Brain pericyte (primary cell): ENCODE measurements around the gene FUBP3.

ENCODE experiments used
- DNase-seq: peaks from one replicate; pipeline ENCODE4 v3.0.0-alpha.2; 2012; ENCODE audit warnings: low read depth, low spot score

Gene FUBP3

GRCh38 chr9:130662099-130662969 lies 83.0 kb downstream of the FUBP3 start:
- DNase-seq = no peak

- no peak for DNase-seq
Observed at GRCh38 chr9:130662970-130663257, 83.5 kb downstream of the FUBP3 start.

GRCh38 chr9:130663258-130663976 lies 84.0 kb downstream of the FUBP3 start:
- no peak for DNase-seq

GRCh38 chr9:130663977-130664250 lies 84.5 kb downstream of the FUBP3 start:
- no peak for DNase-seq

- DNase-seq = no peak
Observed at GRCh38 chr9:130664251-130665028, 85.1 kb downstream of the FUBP3 start, which contains the start of gene PRDM12. Gene PRDM12 (plus strand): TSS chr9:130664594. CDS start chr9:130664654, 60 bp downstream.

GRCh38 chr9:130665029-130665430 lies 85.7 kb downstream of the FUBP3 start:
- DNase-seq = no peak

- DNase-seq = no peak
Observed at GRCh38 chr9:130665431-130666392, 86.3 kb downstream of the FUBP3 start.

- no peak for DNase-seq
Observed at GRCh38 chr9:130666393-130667119, 87.2 kb downstream of the FUBP3 start.

GRCh38 chr9:130667120-130667435 lies 87.7 kb downstream of the FUBP3 start:
- DNase-seq = no peak

GRCh38 chr9:130668196-130668595 lies 88.8 kb downstream of the FUBP3 start:
- no peak for DNase-seq

GRCh38 chr9:130668659-130669058 lies 89.3 kb downstream of the FUBP3 start:
- DNase-seq = no peak

GRCh38 chr9:130669965-130670364 lies 90.6 kb downstream of the FUBP3 start:
- no peak for DNase-seq

- no peak for DNase-seq
Observed at GRCh38 chr9:130670644-130671043, 91.3 kb downstream of the FUBP3 start.

GRCh38 chr9:130672466-130672865 lies 93.1 kb downstream of the FUBP3 start:
- DNase-seq = no peak

- no peak for DNase-seq
Observed at GRCh38 chr9:130672933-130673615, 93.7 kb downstream of the FUBP3 start.

GRCh38 chr9:130675396-130675795 lies 96.0 kb downstream of the FUBP3 start:
- DNase-seq = no peak

- DNase-seq = no peak
Observed at GRCh38 chr9:130677252-130677651, 97.9 kb downstream of the FUBP3 start.

GRCh38 chr9:130680836-130681768 lies 101.7 kb downstream of the FUBP3 start:
- DNase-seq = no peak

GRCh38 chr9:130681769-130682420 lies 102.5 kb downstream of the FUBP3 start:
- DNase-seq = no peak
